GM12874 (cell line): ENCODE measurements around the gene THAP10.

ENCODE experiments used
- CTCF ChIP-seq: IDR thresholded peaks from 2 replicates; pipeline ENCODE4 v1.5.1; 2011; ENCODE audit warnings: low read depth, mild to moderate bottlenecking, control low read depth, low read length, moderate library complexity; ENCODE audit not compliant: insufficient read depth

The THAP10 gene

GRCh38 chr15:70863450-70864218 lies 28.6 kb downstream of the THAP10 start:
- no peak for TF ChIP-seq CTCF

DNA sequence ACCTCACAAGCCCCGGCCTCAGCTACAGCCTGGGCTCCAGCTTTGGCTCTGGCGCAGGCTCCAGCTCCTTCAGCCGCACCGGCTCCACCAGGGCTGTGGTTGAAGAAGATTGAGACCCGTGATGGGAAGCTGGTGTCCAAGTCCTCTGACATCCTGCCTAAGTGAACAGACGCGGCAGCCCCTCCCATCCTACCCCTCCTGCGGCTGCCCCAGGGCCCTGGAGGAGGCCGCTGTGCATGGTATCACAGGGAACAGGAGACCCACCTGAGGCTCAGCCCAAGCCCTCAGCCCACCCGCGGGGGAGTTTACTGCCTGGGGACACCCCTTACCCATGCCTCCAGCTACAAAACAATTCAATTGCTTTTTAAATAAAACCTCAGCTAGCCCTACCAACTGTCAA lies 32.2 kb downstream of the THAP10 start:
- TF ChIP-seq CTCF, result no peak

- TF ChIP-seq CTCF, result no peak
These were observed 32.8 kb downstream of the THAP10 start for GRCh38 chr15:70859322-70859908.

GRCh38 chr15:70857562-70858285 lies 34.5 kb downstream of the THAP10 start:
- no peak for TF ChIP-seq CTCF

DNA sequence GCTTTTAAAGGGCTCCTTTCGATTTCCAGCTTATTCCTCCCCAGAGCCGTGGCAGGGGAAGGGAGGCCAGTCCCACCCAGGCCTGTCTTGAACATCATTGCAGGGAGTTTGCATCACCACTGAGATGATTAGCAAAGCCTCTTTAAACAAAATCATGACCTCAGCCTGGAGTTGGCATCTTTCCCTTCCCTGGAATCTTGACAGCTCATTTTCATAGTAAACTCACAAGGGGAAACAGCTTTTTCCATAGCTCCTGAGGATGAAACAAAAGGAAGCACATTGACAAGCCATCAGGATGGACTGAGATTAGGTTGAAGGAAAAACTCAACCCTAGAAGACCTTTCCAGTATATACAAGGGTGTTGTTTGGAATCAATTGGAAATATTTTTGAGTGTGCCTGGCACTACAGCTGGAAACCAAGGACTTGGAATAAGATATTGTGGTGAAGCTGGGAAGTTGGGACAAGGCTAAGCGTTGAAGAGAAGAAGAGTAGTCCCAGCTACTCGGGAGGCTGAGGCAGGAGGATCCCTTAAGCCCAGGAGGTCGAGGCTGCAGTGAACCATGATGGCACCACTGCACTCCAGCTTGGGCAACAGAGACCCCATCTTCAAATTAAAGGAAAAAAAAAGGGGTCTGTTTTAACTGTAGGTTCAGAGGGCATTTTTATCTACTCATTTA lies 35.2 kb downstream of the THAP10 start:
- TF ChIP-seq CTCF, result no peak

DNA sequence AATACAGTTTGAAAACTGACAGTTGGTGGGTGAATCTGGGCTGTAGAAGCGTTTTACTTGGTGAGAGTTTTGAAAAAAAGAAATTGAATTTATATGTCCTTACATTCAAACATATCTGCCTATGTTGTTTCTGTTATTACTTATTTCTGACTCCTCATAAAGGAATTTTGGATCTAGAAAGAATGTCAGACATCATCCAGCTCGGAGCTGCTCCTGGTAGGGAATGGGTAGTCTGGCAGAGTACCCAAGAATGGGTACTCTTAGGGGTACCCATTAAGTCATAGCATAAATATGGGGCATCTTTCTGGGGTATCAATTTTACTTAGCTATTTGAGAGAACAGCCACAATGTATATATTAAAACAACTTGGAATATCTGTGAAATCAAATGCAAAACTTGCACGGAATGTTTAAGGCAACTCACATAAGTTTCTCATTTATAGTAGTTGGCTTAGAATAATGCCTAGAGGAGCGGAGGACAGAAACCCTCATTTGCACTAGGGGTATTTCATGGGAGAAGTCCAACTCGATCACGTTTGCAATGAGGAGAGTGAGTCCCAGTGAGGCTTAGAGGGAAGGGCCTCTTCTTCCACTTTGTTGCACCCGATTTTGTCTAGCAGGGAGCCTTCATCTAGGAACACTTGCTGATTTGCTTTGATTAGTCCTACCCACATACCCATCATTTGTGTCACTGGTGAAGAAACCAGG lies 35.9 kb downstream of the THAP10 start:
- TF ChIP-seq CTCF, result no peak

- TF ChIP-seq CTCF, result no peak
These were observed 36.5 kb downstream of the THAP10 start for GRCh38 chr15:70855764-70856163.
